Esophagus mucosa (tissue), 1 donor: Measurements from ENCODE around the gene BRD1. TPM values are rescaled to one million over a fixed set of nuclear protein-coding genes. Genes with fewer than 3 reads are reported as not detected.

ENCODE experiments used
- ATAC-seq: fragments of 200-7000 bp; cut with Tn5 transposase; one replicate; pipeline ENCODE4 v1.9.1; 2020
- total RNA-seq: library from RNA; stranded (reverse); gene quantifications from one replicate; pipeline ENCODE4 v1.2.4, GENCODE V29; 2023
- donor health status: DM: yes; HTN: yes; CAD: no.

BRD1 gene
- 23.8 TPM for total RNA-seq

- peak; percentile 43 for ATAC-seq
Observed at GRCh38 chr22:49827853-49828598, at the start of gene BRD1. BRD1 (minus strand) TSS chr22:49827873; CDS start chr22:49824317, 3,556 bp downstream.

GRCh38 chr22:49873228-49873940, 45.7 kb upstream of the BRD1 start:
- no peak for ATAC-seq

GRCh38 chr22:49872347-49872746, 44.7 kb upstream of the BRD1 start:
- ATAC-seq = no peak

- ATAC-seq = no peak
Observed at GRCh38 chr22:49871482-49871881, 43.8 kb upstream of the BRD1 start.

GRCh38 chr22:49869845-49870712, 42.4 kb upstream of the BRD1 start:
- no peak for ATAC-seq

- ATAC-seq = no peak
Observed at GRCh38 chr22:49869086-49869830, 41.6 kb upstream of the BRD1 start.

- ATAC-seq = no peak
Observed at GRCh38 chr22:49867303-49868265, 39.9 kb upstream of the BRD1 start.

- no peak for ATAC-seq
Observed at GRCh38 chr22:49866646-49867045, 39.0 kb upstream of the BRD1 start.

GRCh38 chr22:49866134-49866533, 38.5 kb upstream of the BRD1 start:
- ATAC-seq = no peak

- ATAC-seq = no peak
Observed at GRCh38 chr22:49865156-49865555, 37.5 kb upstream of the BRD1 start.

GRCh38 chr22:49863931-49864330, 36.3 kb upstream of the BRD1 start:
- no peak for ATAC-seq

GRCh38 chr22:49862496-49862776, 34.8 kb upstream of the BRD1 start:
- no peak for ATAC-seq

GRCh38 chr22:49861642-49862495, 34.2 kb upstream of the BRD1 start:
- no peak for ATAC-seq

- ATAC-seq = no peak
Observed at GRCh38 chr22:49858827-49859226, 31.2 kb upstream of the BRD1 start.

GRCh38 chr22:49856766-49857618, 29.3 kb upstream of the BRD1 start:
- no peak for ATAC-seq

- ATAC-seq = no peak
Observed at GRCh38 chr22:49856343-49856742, 28.7 kb upstream of the BRD1 start.

- no peak for ATAC-seq
Observed at GRCh38 chr22:49855251-49855911, 27.7 kb upstream of the BRD1 start.

- no peak for ATAC-seq
Observed at GRCh38 chr22:49853981-49854831, 26.5 kb upstream of the BRD1 start.
